ENCODE measurements around the gene ENTPD8. TPM values are rescaled to one million over a fixed set of nuclear protein-coding genes. Genes with fewer than 3 reads are reported as not detected.
A peak's percentile ranks its signal among the peaks of the same experiment; 100 is the strongest.

Gene ENTPD8
- total RNA-seq, 1 experiment from 2014 or later = not detected

- DNase-seq (peak; percentile 94), ATAC-seq (peak; percentile 91)
- peak overlapping the region; percentile 89 for H3K27ac ChIP-seq (ENCODE audit: low read length)
- peak overlapping the region; percentile 48 for H3K9ac ChIP-seq (ENCODE audit: low read length)
- ChIA-PET CTCF (interaction anchor here (0.6 to 1.1 kb wide), 4 partner anchors 23 to 196 kb away, joined by 3 to 5 read pairs (median 3); partner anchors contain the start of genes EXD3, NOXA1 and NSMF), POLR2A (ENCODE audit: unreplicated experiment) (interaction anchor here (0.5 to 0.7 kb wide), 4 partner anchors 12 to 490 kb away, joined by 3 to 5 read pairs (median 3); partner anchors contain the start of gene PAXX)
- TF ChIP-seq EZH2 (IDR thresholded peaks at IDR 0.05; ENCODE audit: low read length, unreplicated experiment) (no peak), EZH2phosphoT487 (IDR thresholded peaks at IDR 0.05; ENCODE audit: borderline replicate concordance, low read length) (peak; percentile 69)
- no TSS peak for BruUV-seq (replicated peaks)
- H3K4me2 ChIP-seq (ENCODE audit: low read length) = peak overlapping the region; percentile 27
- no peaks in the 10 kb centered on the region for H3K79me2 ChIP-seq (ENCODE audit: low read length)
- H3K9me2 ChIP-seq (replicated peaks; ENCODE audit: low read length) = no peaks in the 10 kb centered on the region
- no peaks in the 10 kb centered on the region for H3K27me3 ChIP-seq (ENCODE audit: low read length)
- H2AFZ ChIP-seq (ENCODE audit: low read length) = no peak overlapping the region
- no peak overlapping the region for H3K4me3 ChIP-seq (ENCODE audit: low read length)
- no peaks in the 10 kb centered on the region for H3F3A ChIP-seq (ENCODE audit: low read length, unreplicated experiment)
- intact Hi-C loops (cut with micrococcal nuclease) = loop anchor here (2.0 kb wide), 1 partner anchor 23 kb away; the partner anchor contains the start of gene NSMF
- H4K20me1 ChIP-seq (ENCODE audit: low read length) = no peaks in the 10 kb centered on the region
- H3K9me3 ChIP-seq (ENCODE audit: low read length) = no peaks in the 10 kb centered on the region
- H3K36me3 ChIP-seq (ENCODE audit: low read depth, low read length) = no peaks in the 10 kb centered on the region
- H3K4me1 ChIP-seq (ENCODE audit: insufficient read depth, low read length) = peaks cover 24% of the 10 kb centered on the region
These were observed 41.1 kb upstream of the ENTPD8 start for GRCh38 chr9:137482094-137482781.

DNA sequence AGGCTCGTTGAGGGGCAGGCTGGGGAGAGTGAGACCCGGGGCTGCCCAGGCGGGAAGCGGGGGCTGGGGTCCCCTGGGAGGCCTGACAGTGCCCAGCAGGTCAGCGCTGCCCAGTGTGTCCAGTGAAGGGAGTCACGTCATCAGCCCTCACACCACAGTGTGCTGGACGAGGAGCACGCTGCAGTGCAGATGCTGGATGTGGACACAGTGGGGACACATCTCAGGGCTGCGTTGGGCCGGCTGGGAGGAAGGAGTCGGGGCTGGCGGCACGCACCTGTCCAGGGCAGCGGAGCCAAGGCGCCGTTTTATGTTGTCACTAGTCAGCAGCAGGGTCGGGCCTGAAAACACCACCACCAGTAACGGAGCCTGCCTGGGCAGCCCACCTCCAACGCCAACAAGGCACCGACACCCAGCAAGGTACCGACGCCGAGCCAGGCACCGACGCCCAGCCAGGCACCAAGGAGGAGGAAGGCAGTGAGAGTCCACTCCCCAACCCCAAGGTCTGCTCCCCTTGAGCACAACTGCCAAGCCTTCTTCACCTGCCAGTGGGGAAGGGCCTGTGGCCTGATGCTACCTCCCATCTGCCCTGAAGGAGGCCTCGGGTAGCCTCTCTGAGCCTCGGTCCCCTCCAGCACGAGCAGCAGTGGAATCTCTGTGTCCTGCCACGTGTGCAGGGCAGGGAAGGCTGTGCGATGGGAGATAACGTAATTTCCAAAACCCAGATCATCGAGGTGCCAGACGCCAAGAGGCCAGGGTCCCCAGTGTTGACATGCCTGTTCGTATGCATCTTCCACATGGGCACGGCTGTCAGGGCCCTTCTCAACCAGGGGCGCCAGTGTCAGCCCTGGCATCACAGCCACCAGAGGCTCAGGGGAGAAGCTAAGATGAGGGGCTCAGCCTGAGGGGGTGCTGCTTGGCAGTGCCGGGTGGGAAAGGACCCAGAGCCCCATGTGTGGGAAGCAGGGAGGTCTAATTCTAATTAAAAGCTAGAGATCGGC is 39.8 kb upstream of the ENTPD8 start:
- TF ChIP-seq EZH2 (IDR thresholded peaks at IDR 0.05; ENCODE audit: low read length, unreplicated experiment) (no peak), EZH2phosphoT487 (IDR thresholded peaks at IDR 0.05; ENCODE audit: borderline replicate concordance, low read length) (no peak)
- TF ChIP-seq, protein P1, sequence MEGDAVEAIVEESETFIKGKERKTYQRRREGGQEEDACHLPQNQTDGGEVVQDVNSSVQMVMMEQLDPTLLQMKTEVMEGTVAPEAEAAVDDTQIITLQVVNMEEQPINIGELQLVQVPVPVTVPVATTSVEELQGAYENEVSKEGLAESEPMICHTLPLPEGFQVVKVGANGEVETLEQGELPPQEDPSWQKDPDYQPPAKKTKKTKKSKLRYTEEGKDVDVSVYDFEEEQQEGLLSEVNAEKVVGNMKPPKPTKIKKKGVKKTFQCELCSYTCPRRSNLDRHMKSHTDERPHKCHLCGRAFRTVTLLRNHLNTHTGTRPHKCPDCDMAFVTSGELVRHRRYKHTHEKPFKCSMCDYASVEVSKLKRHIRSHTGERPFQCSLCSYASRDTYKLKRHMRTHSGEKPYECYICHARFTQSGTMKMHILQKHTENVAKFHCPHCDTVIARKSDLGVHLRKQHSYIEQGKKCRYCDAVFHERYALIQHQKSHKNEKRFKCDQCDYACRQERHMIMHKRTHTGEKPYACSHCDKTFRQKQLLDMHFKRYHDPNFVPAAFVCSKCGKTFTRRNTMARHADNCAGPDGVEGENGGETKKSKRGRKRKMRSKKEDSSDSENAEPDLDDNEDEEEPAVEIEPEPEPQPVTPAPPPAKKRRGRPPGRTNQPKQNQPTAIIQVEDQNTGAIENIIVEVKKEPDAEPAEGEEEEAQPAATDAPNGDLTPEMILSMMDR (conservative IDR thresholded peaks at IDR 0.05; ENCODE audit: low read depth, low read length) = no peak
- Histone ChIP-seq H4K20me1 (ENCODE audit: low read length) (no peaks in the 10 kb centered on the region), H3K4me2 (ENCODE audit: low read length) (peak overlapping the region; percentile 27; the same call in 1 of the 2 replicates), H2AFZ (ENCODE audit: low read length) (no peak overlapping the region), H3K27ac (ENCODE audit: low read length) (peak overlapping the region; percentile 89), H3K36me3 (ENCODE audit: low read depth, low read length) (no peaks in the 10 kb centered on the region), H3K9ac (ENCODE audit: low read length) (no peak overlapping the region), H3K27me3 (ENCODE audit: low read length) (no peaks in the 10 kb centered on the region), H3F3A (ENCODE audit: low read length, unreplicated experiment) (no peaks in the 10 kb centered on the region), H3K4me3 (ENCODE audit: low read length) (no peak overlapping the region), H3K9me3 (ENCODE audit: low read length) (no peaks in the 10 kb centered on the region), H3K9me2 (replicated peaks; ENCODE audit: low read length) (no peaks in the 10 kb centered on the region), H3K79me2 (ENCODE audit: low read length) (no peaks in the 10 kb centered on the region), H3K4me1 (ENCODE audit: insufficient read depth, low read length) (peaks cover 24% of the 10 kb centered on the region)
- DNase-seq (no peak), ATAC-seq (no peak)
- ChIA-PET POLR2A (ENCODE audit: unreplicated experiment) (no interaction called here), CTCF (interaction anchor here (0.6 kb wide), 1 partner anchor 54 kb away, joined by 3 read pairs; no protein-coding TSS in a partner anchor)
- intact Hi-C loops (cut with micrococcal nuclease) = no loop called here
- no TSS peak for BruUV-seq (replicated peaks)
